H9 (cell line): ENCODE measurements around the gene TEAD1. TPM values are rescaled to one million over a fixed set of nuclear protein-coding genes. Genes with fewer than 3 reads are reported as not detected.

ENCODE experiments used
- DNase-seq: peaks from one replicate; pipeline ENCODE4 v3.0.0-alpha.2; 2017
- H2AFZ ChIP-seq: one replicate; pipeline ENCODE4 v1.6.1; 2013; ENCODE audit warnings: mild to moderate bottlenecking, low read length, control low read depth, moderate library complexity
- H2AK5ac ChIP-seq: 2 replicates; pipeline ENCODE4 v1.6.1; 2013; ENCODE audit warnings: low read length, control low read depth, mixed read lengths; ENCODE audit not compliant: insufficient read length
- H2BK120ac ChIP-seq: one replicate; pipeline ENCODE4 v1.6.1; 2013; ENCODE audit warnings: low read depth, mild to moderate bottlenecking, low read length, control low read depth, inconsistent platforms; ENCODE audit not compliant: poor library complexity, severe bottlenecking
- H2BK12ac ChIP-seq: 2 replicates; pipeline ENCODE4 v1.6.1; 2013; ENCODE audit warnings: low read length, control low read depth, mixed read lengths, low read depth; ENCODE audit not compliant: insufficient read length
- H2BK15ac ChIP-seq: 2 replicates; pipeline ENCODE4 v1.6.1; 2013; ENCODE audit warnings: low read depth, low read length, control low read depth
- H2BK20ac ChIP-seq: one replicate; pipeline ENCODE4 v1.6.1; 2013; ENCODE audit warnings: low read depth, mild to moderate bottlenecking, low read length, control low read depth, inconsistent platforms; ENCODE audit not compliant: poor library complexity, severe bottlenecking
- H2BK5ac ChIP-seq: 2 replicates; pipeline ENCODE4 v1.6.1; 2013; ENCODE audit warnings: low read length, control low read depth, mixed read lengths; ENCODE audit not compliant: insufficient read length
- H3K14ac ChIP-seq: 2 replicates; pipeline ENCODE4 v1.6.1; 2013; ENCODE audit warnings: low read length, control low read depth; ENCODE audit not compliant: insufficient read depth
- H3K18ac ChIP-seq: 2 replicates; pipeline ENCODE4 v1.6.1; 2013; ENCODE audit warnings: low read depth, mild to moderate bottlenecking, mixed read lengths, low read length, control low read depth; ENCODE audit not compliant: insufficient read length
- H3K23ac ChIP-seq: 2 replicates; pipeline ENCODE4 v1.6.1; 2013; ENCODE audit warnings: low read length, control low read depth, mixed read lengths, low read depth; ENCODE audit not compliant: insufficient read length
- H3K23me2 ChIP-seq: 2 replicates; pipeline ENCODE4 v1.6.1; 2013; ENCODE audit warnings: low read depth, mild to moderate bottlenecking, mixed read lengths, low read length, control low read depth; ENCODE audit not compliant: insufficient read length, poor library complexity, severe bottlenecking
- H3K27ac ChIP-seq: 2 replicates; pipeline ENCODE4 v1.5.1; 2013; ENCODE audit warnings: low read length, control low read depth, mixed read lengths, low read depth; ENCODE audit not compliant: insufficient read length
- H3K27me3 ChIP-seq: 2 replicates; pipeline ENCODE4 v1.6.1; 2013; ENCODE audit warnings: low read length, control low read depth, inconsistent platforms; ENCODE audit not compliant: insufficient read depth
- H3K4ac ChIP-seq: 2 replicates; pipeline ENCODE4 v1.6.1; 2013; ENCODE audit warnings: low read depth, mild to moderate bottlenecking, control low read depth, inconsistent platforms, low read length, moderate library complexity
- H3K4me1 ChIP-seq: 2 replicates; pipeline ENCODE4 v1.6.1; 2013; ENCODE audit warnings: low read length, control low read depth, inconsistent platforms; ENCODE audit not compliant: insufficient read depth
- H3K4me2 ChIP-seq: 2 replicates; pipeline ENCODE4 v1.6.1; 2013; ENCODE audit warnings: low read length, control low read depth, mixed read lengths; ENCODE audit not compliant: insufficient read length, insufficient read depth
- H3K56ac ChIP-seq: 2 replicates; pipeline ENCODE4 v1.6.1; 2013; ENCODE audit warnings: low read depth, mild to moderate bottlenecking, mixed read lengths, low read length, control low read depth; ENCODE audit not compliant: insufficient read length
- H3K79me1 ChIP-seq: 2 replicates; pipeline ENCODE4 v1.6.1; 2013; ENCODE audit warnings: low read depth, mild to moderate bottlenecking, moderate library complexity, low read length, control low read depth, inconsistent platforms; ENCODE audit not compliant: insufficient read depth, poor library complexity, severe bottlenecking
- H3K79me2 ChIP-seq: 2 replicates; pipeline ENCODE4 v1.6.1; 2013; ENCODE audit warnings: low read length, control low read depth, inconsistent platforms; ENCODE audit not compliant: insufficient read depth
- H3K9ac ChIP-seq: 2 replicates; pipeline ENCODE4 v1.6.1; 2013; ENCODE audit warnings: low read length, control low read depth, mixed read lengths; ENCODE audit not compliant: insufficient read length; ENCODE audit errors: extremely low read depth
- H3K9me3 ChIP-seq: one replicate; pipeline ENCODE4 v1.6.1; 2013; ENCODE audit warnings: low read depth, low read length, inconsistent platforms; ENCODE audit not compliant: control insufficient read depth
- H3T11ph ChIP-seq: one replicate; pipeline ENCODE4 v1.6.1; 2013; ENCODE audit warnings: mild to moderate bottlenecking, low read length, control low read depth, inconsistent platforms
- H4K20me1 ChIP-seq: one replicate; pipeline ENCODE4 v1.6.1; 2013; ENCODE audit not compliant: control insufficient read depth, insufficient read length, insufficient read depth
- H4K5ac ChIP-seq: 2 replicates; pipeline ENCODE4 v1.6.1; 2013; ENCODE audit warnings: low read depth, mild to moderate bottlenecking, mixed read lengths, low read length, control low read depth; ENCODE audit not compliant: insufficient read length
- H4K8ac ChIP-seq: replicated peaks from 2 replicates; pipeline ENCODE4 v1.6.1; 2013; ENCODE audit warnings: low read length, control low read depth, mixed read lengths, low read depth; ENCODE audit not compliant: insufficient read length
- H4K91ac ChIP-seq: 2 replicates; pipeline ENCODE4 v1.6.1; 2013; ENCODE audit warnings: low read depth, mild to moderate bottlenecking, moderate library complexity, mixed read lengths, low read length, control low read depth; ENCODE audit not compliant: insufficient read length
- H3K27ac Mint-ChIP-seq, 3 experiments: 2 replicates in 2 of 3; 3 replicates in 1 of 3; pipeline ENCODE4 v1.8.0; 2020 to 2021; ENCODE audit warnings: mixed read lengths in 3 of 3, mild to moderate bottlenecking in 1 of 3, moderate library complexity in 1 of 3
- H3K27me3 Mint-ChIP-seq: 2 replicates; pipeline ENCODE4 v1.8.0; 2021; ENCODE audit warnings: low read depth, mild to moderate bottlenecking, moderate library complexity, mixed read lengths
- H3K36me3 Mint-ChIP-seq, 3 experiments: 2 replicates in 2 of 3; 3 replicates in 1 of 3; pipeline ENCODE4 v1.8.0; 2020 to 2021; ENCODE audit warnings: low read depth in 3 of 3, mixed read lengths in 3 of 3; ENCODE audit not compliant: insufficient read depth in 1 of 3
- H3K4me1 Mint-ChIP-seq, 2 experiments: 2 replicates each; pipeline ENCODE4 v1.8.0; 2020; ENCODE audit warnings: mixed read lengths in 2 of 2
- H3K4me3 Mint-ChIP-seq, 2 experiments: 2 replicates in 1 of 2; 3 replicates in 1 of 2; pipeline ENCODE4 v1.8.0; 2020 to 2021; ENCODE audit warnings: mild to moderate bottlenecking in 2 of 2, mixed read lengths in 2 of 2, moderate library complexity in 1 of 2
- H3K9me3 Mint-ChIP-seq, 2 experiments: 2 replicates in 1 of 2; 3 replicates in 1 of 2; pipeline ENCODE4 v1.8.0; 2020; ENCODE audit warnings: mild to moderate bottlenecking in 2 of 2, mixed read lengths in 2 of 2, moderate library complexity in 1 of 2
- CTCF ChIP-seq: fragments of 200-600 bp; sonication (generic); conservative IDR thresholded peaks from 3 replicates; pipeline ENCODE4 v1.8.0; 2021; ENCODE audit warnings: antibody characterized with exemption, mild to moderate bottlenecking
- WGBS: extraction: QIAGEN DNeasy Blood & Tissue Kit; methylation state at CpG from one replicate; pipeline ENCODE4 v1.1.7; 2013; ENCODE audit warnings: missing lambda C conversion rate, low lambda C conversion rate, mixed read lengths; ENCODE audit not compliant: insufficient read length; ENCODE audit errors: extremely low coverage; 5-methylcytosine and 5-hydroxymethylcytosine counted together
- total RNA-seq: library from RNA; stranded (reverse); gene quantifications from 2 replicates; pipeline ENCODE4 v1.2.1, GENCODE V29; 2021

The TEAD1 gene
- total RNA-seq, 1 experiment from 2014 or later: 75.1 TPM

GRCh38 chr11:12968826-12969225 lies 294.6 kb downstream of the TEAD1 start:
- Histone ChIP-seq H3K4me1 (no peaks in the 10 kb centered on the region), H4K8ac (no peak overlapping the region), H2BK15ac (no peak overlapping the region), H2AK5ac (no peak overlapping the region), H3K18ac (no peak overlapping the region), H3K14ac (0 out of 2 replicates have a peak overlapping the region, but pooled peaks have one; percentile 15), H3K9ac (no peak overlapping the region), H4K20me1 (no peaks in the 10 kb centered on the region), H2AFZ (no peak overlapping the region), H3K56ac (no peak overlapping the region), H3K27ac (no peak overlapping the region), H3K23ac (no peak overlapping the region), H3K9me3 (no peaks in the 10 kb centered on the region), H3K23me2 (no peaks in the 10 kb centered on the region), H3K79me2 (0 out of 2 replicates have a peak, but pooled peaks cover 4% of the 10 kb centered on the region), H4K5ac (no peak overlapping the region), H2BK5ac (no peak overlapping the region), H2BK20ac (no peak overlapping the region), H2BK120ac (no peak overlapping the region), H3K4me2 (no peak overlapping the region), H3K27me3 (no peaks in the 10 kb centered on the region), H4K91ac (no peak overlapping the region), H3K4ac (no peak overlapping the region), H3K79me1 (no peaks in the 10 kb centered on the region), H2BK12ac (no peak overlapping the region), H3T11ph (no peak overlapping the region)
- Mint-ChIP-seq H3K4me1 (peaks cover 20% of the 10 kb centered on the region in 2 experiments), H3K27me3 (0 out of 2 replicates have a peak, but pooled peaks cover 2% of the 10 kb centered on the region), H3K9me3 (no peaks in the 10 kb centered on the region), H3K27ac (no peak overlapping the region), H3K4me3 (no peak overlapping the region), H3K36me3 (no peaks in the 10 kb centered on the region)
- TF ChIP-seq CTCF: no peak
- DNase-seq: no peak
- WGBS: no CpG with 5 or more reads among the region's 6 CpGs
